RPMI7951 (cell line): ENCODE results near the gene RNPS1. TPM values are rescaled to one million over a fixed set of nuclear protein-coding genes. Genes with fewer than 3 reads are reported as not detected.

Experiments
- DNase-seq: peaks from one replicate; pipeline ENCODE4 v3.0.0-alpha.2; 2012; ENCODE audit warnings: low read depth
- total RNA-seq: library from RNA; depleted of rRNA; stranded (reverse); fragments of >200 nt; shearing (Covaris generic); gene quantifications from 2 replicates; pipeline ENCODE4 v1.2.3, GENCODE V29; 2014

RNPS1 gene
- total RNA-seq, 1 experiment from 2014 or later: 155 TPM

- DNase-seq: no peak
Measured at GRCh38 chr16:2213817-2214718, 53.9 kb downstream of the RNPS1 start.

GRCh38 chr16:2212362-2213324, 55.3 kb downstream of the RNPS1 start:
- DNase-seq: no peak

GRCh38 chr16:2211923-2212347, 56.0 kb downstream of the RNPS1 start:
- no peak for DNase-seq

- DNase-seq: no peak
Measured at GRCh38 chr16:2210386-2211365, 57.2 kb downstream of the RNPS1 start, which contains the start of gene BRICD5. Gene BRICD5 (minus strand): TSS chr16:2210863. CDS start chr16:2210833, 30 bp downstream.

- DNase-seq: no peak
Measured at GRCh38 chr16:2210009-2210332, 58.0 kb downstream of the RNPS1 start.

- no peak for DNase-seq
Measured at GRCh38 chr16:2209258-2210008, 58.5 kb downstream of the RNPS1 start.

- DNase-seq: no peak
Measured at GRCh38 chr16:2208772-2209171, 59.2 kb downstream of the RNPS1 start.

GRCh38 chr16:2208308-2208707, 59.6 kb downstream of the RNPS1 start:
- no peak for DNase-seq

GRCh38 chr16:2207872-2208271, 60.1 kb downstream of the RNPS1 start:
- DNase-seq: no peak

GRCh38 chr16:2206780-2207433, 61.0 kb downstream of the RNPS1 start:
- DNase-seq: no peak

- no peak for DNase-seq
Measured at GRCh38 chr16:2206420-2206779, 61.5 kb downstream of the RNPS1 start.

- no peak for DNase-seq
Measured at GRCh38 chr16:2205967-2206313, 62.0 kb downstream of the RNPS1 start.

- peak; percentile 78 for DNase-seq
Measured at GRCh38 chr16:2205104-2205966, 62.6 kb downstream of the RNPS1 start, which contains the start of gene MLST8. Gene MLST8 (plus strand): TSS chr16:2205454. CDS start chr16:2206086, 632 bp downstream.

GRCh38 chr16:2204416-2205103, 63.4 kb downstream of the RNPS1 start:
- no peak for DNase-seq
